GM08714 (cell line): ENCODE data around the gene FAM50B.

Source experiments
- H3K4me3 ChIP-seq: fragments of 200-500 bp; sonication (Bioruptor generic); 2 replicates; pipeline ENCODE4 v1.5.1; 2014; ENCODE audit warnings: mild to moderate bottlenecking, low read length, inconsistent platforms
- ZNF274 ChIP-seq: IDR thresholded peaks from 2 replicates; pipeline ENCODE4 v1.6.1; 2012; ENCODE audit warnings: mild to moderate bottlenecking, low read depth, low read length

FAM50B gene

GRCh38 chr6:3881711-3882421 lies 32.7 kb downstream of the FAM50B start:
- no peak for TF ChIP-seq ZNF274

GRCh38 chr6:3882431-3882830 lies 33.3 kb downstream of the FAM50B start:
- no peak for TF ChIP-seq ZNF274
- H3K4me3 ChIP-seq, result no peak overlapping the region

More at GRCh38 chr6:3881711-3882421, 32.7 kb downstream of the FAM50B start:
- H3K4me3 ChIP-seq, result no peak overlapping the region

GRCh38 chr6:3882866-3883265 lies 33.7 kb downstream of the FAM50B start:
- H3K4me3 ChIP-seq, result no peak overlapping the region
- no peak for TF ChIP-seq ZNF274

- TF ChIP-seq ZNF274, result no peak
- no peak overlapping the region for H3K4me3 ChIP-seq
Observed at GRCh38 chr6:3884007-3884745, 35.0 kb downstream of the FAM50B start.

- no peak overlapping the region for H3K4me3 ChIP-seq
- no peak for TF ChIP-seq ZNF274
Observed at GRCh38 chr6:3885262-3886036, 36.3 kb downstream of the FAM50B start.

- no peak overlapping the region for H3K4me3 ChIP-seq
- TF ChIP-seq ZNF274, result no peak
Observed at GRCh38 chr6:3887150-3887700, 38.1 kb downstream of the FAM50B start.

- TF ChIP-seq ZNF274, result no peak
- H3K4me3 ChIP-seq, result no peak overlapping the region
Observed at GRCh38 chr6:3888153-3888957, 39.2 kb downstream of the FAM50B start.

GRCh38 chr6:3890047-3890446 lies 40.9 kb downstream of the FAM50B start:
- TF ChIP-seq ZNF274, result no peak
- H3K4me3 ChIP-seq, result no peak overlapping the region

- TF ChIP-seq ZNF274, result no peak
- no peak overlapping the region for H3K4me3 ChIP-seq
Observed at GRCh38 chr6:3891883-3892282, 42.7 kb downstream of the FAM50B start.

GRCh38 chr6:3892603-3893002 lies 43.4 kb downstream of the FAM50B start:
- no peak for TF ChIP-seq ZNF274
- no peak overlapping the region for H3K4me3 ChIP-seq

- no peak overlapping the region for H3K4me3 ChIP-seq
- no peak for TF ChIP-seq ZNF274
Observed at GRCh38 chr6:3893487-3893886, 44.3 kb downstream of the FAM50B start.

GRCh38 chr6:3893917-3894316 lies 44.7 kb downstream of the FAM50B start:
- TF ChIP-seq ZNF274, result no peak

GRCh38 chr6:3894590-3895311 lies 45.6 kb downstream of the FAM50B start:
- TF ChIP-seq ZNF274, result no peak
- no peak overlapping the region for H3K4me3 ChIP-seq

More at GRCh38 chr6:3893917-3894316, 44.7 kb downstream of the FAM50B start:
- H3K4me3 ChIP-seq, result no peak overlapping the region
